IPS-18c (cell line): ENCODE results near the gene PRKAB1.

Experiments used
- H3K4me3 ChIP-seq: 2 replicates; pipeline ENCODE4 v1.7.0; 2013; ENCODE audit warnings: low read depth, mild to moderate bottlenecking, low read length, moderate library complexity; ENCODE audit not compliant: insufficient read depth
- H3K9me3 ChIP-seq: one replicate; pipeline ENCODE4 v1.6.1; 2013; ENCODE audit warnings: mild to moderate bottlenecking, low read length, moderate library complexity; ENCODE audit not compliant: control insufficient read depth, insufficient read depth

PRKAB1 gene

GRCh38 chr12:119720349-119720748 is 52.4 kb downstream of the PRKAB1 start:
- Histone ChIP-seq H3K9me3 (no peaks in the 10 kb centered on the region), H3K4me3 (no peak overlapping the region)

DNA sequence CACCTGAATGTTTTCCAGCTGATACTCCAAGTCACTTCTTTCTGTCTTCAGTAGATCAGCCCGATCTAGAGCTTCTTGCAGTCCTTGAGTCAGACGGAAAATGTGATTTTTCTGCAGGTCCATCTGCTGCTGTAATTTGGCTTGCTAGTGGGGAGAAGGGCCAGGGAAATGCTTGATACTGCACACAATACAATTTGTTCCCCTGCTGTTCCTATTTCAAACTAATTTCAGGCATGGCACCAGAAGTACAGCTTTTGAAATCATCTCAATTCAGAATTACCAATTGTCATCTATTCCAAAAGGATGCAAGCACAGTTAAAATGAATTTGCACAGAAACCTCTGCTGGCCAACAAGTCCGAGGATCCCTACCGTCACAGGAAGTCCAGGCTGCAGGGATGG is 53.4 kb downstream of the PRKAB1 start:
- H3K4me3 ChIP-seq = no peak overlapping the region
- no peaks in the 10 kb centered on the region for H3K9me3 ChIP-seq

DNA sequence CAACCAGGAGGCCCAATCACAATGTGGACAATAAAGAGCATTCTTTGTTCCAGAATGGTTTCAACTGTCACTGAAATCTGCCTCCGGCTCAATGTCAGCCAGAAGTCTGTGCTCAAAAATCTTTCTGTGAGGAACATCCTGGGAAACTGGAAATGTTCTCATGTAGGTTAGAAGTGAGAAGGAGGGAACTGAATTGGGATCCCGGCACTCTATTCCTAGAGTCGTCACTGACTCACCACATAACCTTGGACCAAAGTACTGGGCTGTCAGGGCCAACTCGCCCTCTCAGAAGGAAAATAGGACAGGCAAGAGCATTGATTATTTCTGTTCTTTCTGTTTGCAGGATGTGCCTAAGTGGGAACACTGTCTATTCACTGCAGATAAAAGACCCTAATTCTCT is 57.6 kb downstream of the PRKAB1 start:
- Histone ChIP-seq H3K4me3 (no peak overlapping the region), H3K9me3 (no peaks in the 10 kb centered on the region)

DNA sequence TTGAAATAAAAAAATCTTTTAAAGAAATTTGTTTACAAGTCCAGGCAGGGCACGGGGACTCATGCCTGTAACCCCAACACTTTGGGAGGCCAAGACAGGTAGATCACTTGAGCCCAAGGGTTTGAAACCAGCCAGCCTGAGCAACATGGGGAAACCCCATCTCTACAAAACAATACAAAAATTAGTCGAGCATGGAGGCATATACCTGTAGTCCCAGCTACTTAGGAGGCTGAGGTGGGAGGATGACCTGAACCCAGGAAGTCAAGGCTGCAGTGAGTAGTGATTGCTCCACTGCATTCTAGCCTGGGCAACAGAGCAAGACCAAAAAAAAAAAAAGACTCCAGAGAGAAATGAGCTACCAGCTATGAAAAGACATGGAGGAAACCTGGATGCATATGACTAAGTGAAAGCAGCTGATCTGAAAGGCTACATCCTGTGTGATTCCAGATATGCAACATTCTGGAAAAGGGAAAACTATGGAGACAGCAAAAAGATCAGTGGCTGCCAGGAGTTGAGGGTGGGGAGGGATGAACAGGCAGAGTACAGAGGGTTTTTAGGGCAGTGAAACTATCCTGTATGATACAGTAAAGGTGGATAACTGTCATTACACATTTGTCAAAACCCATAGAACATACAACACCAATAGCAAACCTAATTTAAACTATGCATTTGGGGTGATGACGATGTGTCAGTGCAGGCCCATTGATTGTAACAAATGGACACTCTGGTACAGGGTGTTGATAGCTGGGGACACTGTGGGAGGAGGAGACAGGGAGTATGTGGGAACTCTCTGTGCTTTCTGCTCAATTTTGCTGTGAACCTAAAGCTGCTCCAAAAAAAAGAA is 59.9 kb downstream of the PRKAB1 start:
- no peak overlapping the region for H3K4me3 ChIP-seq
- no peaks in the 10 kb centered on the region for H3K9me3 ChIP-seq

GRCh38 chr12:119728444-119728745 is 60.5 kb downstream of the PRKAB1 start:
- no peaks in the 10 kb centered on the region for H3K9me3 ChIP-seq
- no peak overlapping the region for H3K4me3 ChIP-seq

GRCh38 chr12:119729871-119730270 is 61.9 kb downstream of the PRKAB1 start:
- Histone ChIP-seq H3K4me3 (no peak overlapping the region), H3K9me3 (no peaks in the 10 kb centered on the region)

DNA sequence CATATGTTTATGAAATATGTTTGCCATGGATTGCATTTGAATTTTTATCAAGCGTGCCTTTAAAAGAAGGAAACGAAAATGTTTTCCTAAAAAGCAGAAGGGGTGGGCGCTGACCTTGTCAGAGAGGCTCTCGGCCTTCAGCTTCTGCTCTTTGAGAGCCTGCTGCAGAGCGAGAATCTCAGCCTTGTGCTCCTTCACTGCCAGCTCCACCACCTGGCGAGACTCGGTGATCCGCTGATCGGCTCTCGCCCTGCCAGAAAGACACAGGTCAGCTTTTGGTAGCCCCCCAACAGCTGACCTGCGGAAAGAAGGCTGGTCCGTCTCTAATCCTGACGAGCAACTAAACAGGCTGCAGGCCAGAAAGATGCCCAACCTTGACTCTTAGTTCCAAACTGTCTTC is 62.4 kb downstream of the PRKAB1 start:
- H3K9me3 ChIP-seq = no peaks in the 10 kb centered on the region

More for the DNA sequence above, 62.4 kb downstream of the PRKAB1 start:
- no peak overlapping the region for H3K4me3 ChIP-seq
